ENCODE data around the gene GLIPR1L2. TPM values are rescaled to one million over a fixed set of nuclear protein-coding genes. Genes with fewer than 3 reads are reported as not detected.

The GLIPR1L2 gene
- total and polyA plus RNA-seq, 2 experiments from 2014 or later = 0.08 TPM; not detected in 1

- H3K36me3 Mint-ChIP-seq (ENCODE audit: low read depth) = no peaks in the 10 kb centered on the region
- H3K27me3 ChIP-seq (ENCODE audit: insufficient read depth) = no peaks in the 10 kb centered on the region
- peaks cover 10% of the 10 kb centered on the region for H3K4me1 Mint-ChIP-seq
Measured at GRCh38 chr12:75477137-75477536, 86.2 kb downstream of the GLIPR1L2 start.

More at GRCh38 chr12:75477137-75477536, 86.2 kb downstream of the GLIPR1L2 start:
- no peaks in the 10 kb centered on the region for H3K9me3 Mint-ChIP-seq
- no peak overlapping the region for H3K27ac ChIP-seq (ENCODE audit: low read depth)
- no peak overlapping the region for H3K4me3 ChIP-seq
- H2AFZ ChIP-seq = no peak overlapping the region
- TF ChIP-seq NANOG (IDR thresholded peaks at IDR 0.05; ENCODE audit: borderline replicate concordance) = no peak
- no peak for TF ChIP-seq ETS1 (IDR thresholded peaks at IDR 0.05)
- TF ChIP-seq EZH2phosphoT487 (IDR thresholded peaks at IDR 0.05; ENCODE audit: unreplicated experiment) = no peak
- no peak for TF ChIP-seq ZNF114 (CRISPR knock-in tag; IDR thresholded peaks at IDR 0.05)
- no peak for TF ChIP-seq REST (IDR thresholded peaks at IDR 0.05; ENCODE audit: unreplicated experiment)
- no peak for TF ChIP-seq ZNF331 (CRISPR knock-in tag; IDR thresholded peaks at IDR 0.05; ENCODE audit: low read depth)
- no peak for TF ChIP-seq JUNB (IDR thresholded peaks at IDR 0.05; ENCODE audit: unreplicated experiment)
- TF ChIP-seq STAT1 (IDR thresholded peaks at IDR 0.05; ENCODE audit: unreplicated experiment) = no peak
- no peak for TF ChIP-seq CTCF (conservative IDR thresholded peaks at IDR 0.05; ENCODE audit: low read depth in 2 of 2)
- no peak for TF ChIP-seq EZH2 (IDR thresholded peaks at IDR 0.05; ENCODE audit: low read depth, unreplicated experiment)
- no peak for TF ChIP-seq ZNF462 (CRISPR knock-in tag; IDR thresholded peaks at IDR 0.05)
- TF ChIP-seq POLR2AphosphoS5 (IDR thresholded peaks at IDR 0.05; ENCODE audit: low read depth) = no peak
- no peak for TF ChIP-seq CREB1 (CRISPR knock-in tag; IDR thresholded peaks at IDR 0.05; ENCODE audit: low read depth)
- H3K9me2 ChIP-seq (ENCODE audit: insufficient read depth) = no peaks in the 10 kb centered on the region; the same call in none of the 2 replicates
- H3K4me1 ChIP-seq (ENCODE audit: insufficient read depth) = peaks cover 9% of the 10 kb centered on the region; the same call in 1 of the 2 replicates
- no peaks in the 10 kb centered on the region for H3K27me3 Mint-ChIP-seq (ENCODE audit: insufficient read depth, low read depth, poor library complexity)
- no peak overlapping the region for H3K4me3 Mint-ChIP-seq
- H3K4me2 ChIP-seq = no peak overlapping the region
- H3K27ac Mint-ChIP-seq = no peak overlapping the region
- ATAC-seq (no peak), DNase-seq (ENCODE audit: low spot score) (no peak)
- H4K20me1 ChIP-seq (replicated peaks; ENCODE audit: insufficient read depth) = no peaks in the 10 kb centered on the region
- no peaks in the 10 kb centered on the region for H3K79me2 ChIP-seq (replicated peaks; ENCODE audit: insufficient read depth)
- H3K36me3 ChIP-seq (ENCODE audit: insufficient read depth) = no peaks in the 10 kb centered on the region
- H3F3A ChIP-seq (replicated peaks; ENCODE audit: low read depth) = no peaks in the 10 kb centered on the region

All from GM23338 (cell line).